Activated naive CD8-positive, alpha-beta T cell treated with anti-CD3 and anti-CD28 coated beads, Interleukin-2, amount 10 ng/mL, durations not matched to agents 7 days and 5 days (primary cell): ENCODE data around the gene TMPRSS12. TPM values are rescaled to one million over a fixed set of nuclear protein-coding genes. Genes with fewer than 3 reads are reported as not detected.
"Not testable (repeated sequence)": the region's sequence is repeated elsewhere in the genome, so short reads cannot be mapped to it uniquely, and the experiment has no call there.

Source experiments
- ATAC-seq: fragments of 150-1000 bp; cut with Tn5 transposase; one replicate; pipeline ENCODE4 v1.10.0; 2021; ENCODE audit warnings: low read depth, moderate library complexity
- POLR2A ChIA-PET: fragments of 350-600 bp; sonication (Branson Sonifier 250); formaldehyde crosslinking; loops from one replicate; lab custom pipeline; 2021; ENCODE audit warnings: antibody characterized with exemption; lab: Charles Lee
- DNase-seq: peaks from one replicate; pipeline ENCODE4 v3.0.0; 2021
- H3K27ac Mint-ChIP-seq: one replicate; pipeline ENCODE4 v1.8.0; 2022; ENCODE audit warnings: mild to moderate bottlenecking, mixed read lengths
- H3K27me3 Mint-ChIP-seq: one replicate; pipeline ENCODE4 v1.8.0; 2022; ENCODE audit warnings: mild to moderate bottlenecking, moderate library complexity, mixed read lengths
- H3K36me3 Mint-ChIP-seq: one replicate; pipeline ENCODE4 v1.8.0; 2021; ENCODE audit warnings: mild to moderate bottlenecking, mixed read lengths
- H3K4me1 Mint-ChIP-seq: one replicate; pipeline ENCODE4 v1.8.0; 2021; ENCODE audit warnings: mixed read lengths
- H3K4me3 Mint-ChIP-seq: one replicate; pipeline ENCODE4 v1.8.0; 2022; ENCODE audit warnings: mild to moderate bottlenecking, moderate library complexity, mixed read lengths
- H3K9me3 Mint-ChIP-seq: one replicate; pipeline ENCODE4 v1.8.0; 2021; ENCODE audit warnings: mixed read lengths
- total RNA-seq, 2 experiments: library from RNA; stranded (reverse); gene quantifications; one replicate each; pipeline ENCODE4 v1.2.3, GENCODE V29; 2021

Gene TMPRSS12
- total RNA-seq, 2 experiments from 2014 or later, result not detected

- peak overlapping the region; percentile 82 for H3K4me3 Mint-ChIP-seq
- POLR2A ChIA-PET, result interaction anchor here (0.6 to 1.1 kb wide), 3 partner anchors 100 to 161 kb away, joined by 3 read pairs; partner anchors contain the start of genes ATF1 and SLC11A2
Observed at GRCh38 chr12:50924439-50925341, 82.0 kb downstream of the TMPRSS12 start.

GRCh38 chr12:50925342-50925651 is 82.6 kb downstream of the TMPRSS12 start:
- H3K27me3 Mint-ChIP-seq, result no peaks in the 10 kb centered on the region

More at GRCh38 chr12:50924439-50925341, 82.0 kb downstream of the TMPRSS12 start:
- Mint-ChIP-seq H3K36me3 (peaks cover 3% of the 10 kb centered on the region), H3K9me3 (no peaks in the 10 kb centered on the region), H3K27me3 (no peaks in the 10 kb centered on the region), H3K4me1 (peaks cover 39% of the 10 kb centered on the region), H3K27ac (peak overlapping the region; percentile 79)
- DNase-seq (peak; percentile 40), ATAC-seq (peak; percentile 93)

GRCh38 chr12:50925920-50926319 is 83.2 kb downstream of the TMPRSS12 start:
- peaks cover 6% of the 10 kb centered on the region for H3K36me3 Mint-ChIP-seq
- H3K4me1 Mint-ChIP-seq, result peaks cover 36% of the 10 kb centered on the region
- DNase-seq, result no peak
- H3K4me3 Mint-ChIP-seq, result peak overlapping the region; percentile 29
- H3K27ac Mint-ChIP-seq, result no peak overlapping the region
- H3K27me3 Mint-ChIP-seq, result no peaks in the 10 kb centered on the region
- POLR2A ChIA-PET, result interaction anchor here (0.7 kb wide), 1 partner anchor 421 kb away, joined by 4 read pairs; the partner anchor contains the start of gene DIP2B
- no peaks in the 10 kb centered on the region for H3K9me3 Mint-ChIP-seq
- ATAC-seq, result no peak

More at GRCh38 chr12:50925342-50925651, 82.6 kb downstream of the TMPRSS12 start:
- H3K9me3 Mint-ChIP-seq, result no peaks in the 10 kb centered on the region
- ATAC-seq (peak; percentile 28), DNase-seq (peak; percentile 49)
- peaks cover 36% of the 10 kb centered on the region for H3K4me1 Mint-ChIP-seq
- peak overlapping the region; percentile 79 for H3K27ac Mint-ChIP-seq
- peak overlapping the region; percentile 82 for H3K4me3 Mint-ChIP-seq
- peaks cover 6% of the 10 kb centered on the region for H3K36me3 Mint-ChIP-seq
- POLR2A ChIA-PET, result interaction anchor here (0.9 to 1.1 kb wide), 2 partner anchors 99 to 101 kb away, joined by 3 read pairs; partner anchors contain the start of gene SLC11A2

GRCh38 chr12:50926415-50926814 is 83.7 kb downstream of the TMPRSS12 start:
- POLR2A ChIA-PET, result interaction anchor here (0.6 to 0.7 kb wide), 2 partner anchors 158 to 422 kb away, joined by 3 to 4 read pairs; partner anchors contain the start of gene DIP2B
- Mint-ChIP-seq H3K4me1 (peaks cover 36% of the 10 kb centered on the region), H3K27ac (no peak overlapping the region), H3K9me3 (no peaks in the 10 kb centered on the region), H3K4me3 (peak overlapping the region; percentile 34), H3K36me3 (peaks cover 7% of the 10 kb centered on the region), H3K27me3 (no peaks in the 10 kb centered on the region)
- ATAC-seq (no peak), DNase-seq (no peak)

- not testable (repeated sequence) for H3K27ac Mint-ChIP-seq, H3K36me3 Mint-ChIP-seq
- peaks cover 36% of the 10 kb centered on the region for H3K4me1 Mint-ChIP-seq
Observed at GRCh38 chr12:50926932-50927331, 84.2 kb downstream of the TMPRSS12 start.

GRCh38 chr12:50927356-50927755 is 84.6 kb downstream of the TMPRSS12 start:
- H3K4me3 Mint-ChIP-seq, result peak overlapping the region; percentile 4
- H3K4me1 Mint-ChIP-seq, result peaks cover 36% of the 10 kb centered on the region
- H3K27ac Mint-ChIP-seq, result no peak overlapping the region
- no peaks in the 10 kb centered on the region for H3K9me3 Mint-ChIP-seq
- no peaks in the 10 kb centered on the region for H3K27me3 Mint-ChIP-seq
- peaks cover 7% of the 10 kb centered on the region for H3K36me3 Mint-ChIP-seq
- DNase-seq (no peak), ATAC-seq (no peak)
- POLR2A ChIA-PET, result no interaction called here

More at GRCh38 chr12:50926932-50927331, 84.2 kb downstream of the TMPRSS12 start:
- not testable (repeated sequence) for DNase-seq, H3K27me3 Mint-ChIP-seq, H3K9me3 Mint-ChIP-seq, ATAC-seq
- POLR2A ChIA-PET, result interaction anchor here (0.6 kb wide), 1 partner anchor 159 kb away, joined by 3 read pairs; no protein-coding TSS in a partner anchor
- H3K4me3 Mint-ChIP-seq, result peak overlapping the region; percentile 34

GRCh38 chr12:50927766-50928224 is 85.1 kb downstream of the TMPRSS12 start:
- H3K27me3 Mint-ChIP-seq, result no peaks in the 10 kb centered on the region
- H3K27ac Mint-ChIP-seq, result no peak overlapping the region

GRCh38 chr12:50928392-50928791 is 85.7 kb downstream of the TMPRSS12 start:
- Mint-ChIP-seq H3K36me3 (peaks cover 8% of the 10 kb centered on the region), H3K27ac (no peak overlapping the region), H3K4me3 (peak overlapping the region; percentile 8), H3K4me1 (peaks cover 34% of the 10 kb centered on the region), H3K9me3 (no peaks in the 10 kb centered on the region), H3K27me3 (no peaks in the 10 kb centered on the region)
- no peak for ATAC-seq
- no peak for DNase-seq
- POLR2A ChIA-PET, result no interaction called here

More at GRCh38 chr12:50927766-50928224, 85.1 kb downstream of the TMPRSS12 start:
- DNase-seq, result no peak
- no peak for ATAC-seq
- POLR2A ChIA-PET, result no interaction called here
- Mint-ChIP-seq H3K4me1 (peaks cover 37% of the 10 kb centered on the region), H3K4me3 (peak overlapping the region; percentile 20), H3K36me3 (peaks cover 8% of the 10 kb centered on the region), H3K9me3 (no peaks in the 10 kb centered on the region)

GRCh38 chr12:50929831-50930230 is 87.1 kb downstream of the TMPRSS12 start:
- Mint-ChIP-seq H3K9me3 (no peaks in the 10 kb centered on the region), H3K27me3 (no peaks in the 10 kb centered on the region), H3K4me3 (no peak overlapping the region), H3K27ac (no peak overlapping the region), H3K4me1 (peaks cover 22% of the 10 kb centered on the region), H3K36me3 (peaks cover 10% of the 10 kb centered on the region)
- POLR2A ChIA-PET, result no interaction called here
- no peak for DNase-seq
- no peak for ATAC-seq

- DNase-seq, H3K9me3 Mint-ChIP-seq, H3K27me3 Mint-ChIP-seq, H3K4me3 Mint-ChIP-seq, ATAC-seq, H3K27ac Mint-ChIP-seq, POLR2A ChIA-PET, H3K36me3 Mint-ChIP-seq: not testable (repeated sequence)
- peaks cover 15% of the 10 kb centered on the region for H3K4me1 Mint-ChIP-seq
Observed at GRCh38 chr12:50930477-50930876, 87.8 kb downstream of the TMPRSS12 start.

GRCh38 chr12:50932787-50933280 is 90.1 kb downstream of the TMPRSS12 start:
- POLR2A ChIA-PET, result no interaction called here
- peaks cover 5% of the 10 kb centered on the region for H3K9me3 Mint-ChIP-seq
- H3K4me3 Mint-ChIP-seq, result no peak overlapping the region
- H3K27me3 Mint-ChIP-seq, result no peaks in the 10 kb centered on the region
- peaks cover 6% of the 10 kb centered on the region for H3K4me1 Mint-ChIP-seq
- no peak for DNase-seq
- peaks cover 15% of the 10 kb centered on the region for H3K36me3 Mint-ChIP-seq
- no peak for ATAC-seq
- no peak overlapping the region for H3K27ac Mint-ChIP-seq

GRCh38 chr12:50933459-50934124 is 90.9 kb downstream of the TMPRSS12 start:
- peaks cover 2% of the 10 kb centered on the region for H3K4me1 Mint-ChIP-seq
- H3K36me3 Mint-ChIP-seq, result peaks cover 15% of the 10 kb centered on the region
- H3K4me3 Mint-ChIP-seq, result no peak overlapping the region
- H3K27ac Mint-ChIP-seq, result no peak overlapping the region
- POLR2A ChIA-PET, result no interaction called here
- H3K9me3 Mint-ChIP-seq, result peaks cover 7% of the 10 kb centered on the region
- no peaks in the 10 kb centered on the region for H3K27me3 Mint-ChIP-seq
- no peak for ATAC-seq
- no peak for DNase-seq

GRCh38 chr12:50934371-50934851 is 91.7 kb downstream of the TMPRSS12 start:
- H3K9me3 Mint-ChIP-seq, result peaks cover 11% of the 10 kb centered on the region
- ATAC-seq (no peak), DNase-seq (no peak)
- H3K4me3 Mint-ChIP-seq, result no peak overlapping the region
- POLR2A ChIA-PET, result no interaction called here
- H3K27ac Mint-ChIP-seq, result no peak overlapping the region
- peaks cover 2% of the 10 kb centered on the region for H3K4me1 Mint-ChIP-seq
- H3K27me3 Mint-ChIP-seq, result no peaks in the 10 kb centered on the region
- peaks cover 15% of the 10 kb centered on the region for H3K36me3 Mint-ChIP-seq
